K562 (cell line): ENCODE results near the gene ENO3. TPM values are rescaled to one million over a fixed set of nuclear protein-coding genes. Genes with fewer than 3 reads are reported as not detected.

Experiments
- ATAC-seq: fragments of 200-7000 bp; cut with Tn5 transposase; 3 replicates; pipeline ENCODE4 v1.9.1; 2020; ENCODE audit warnings: moderate library complexity
- BruUV-seq: library from RNA; stranded (reverse); fragments of 400-500 nt; replicated peaks from 2 replicates; lab custom pipeline; 2021; lab: Mats Ljungman, UMichigan
- CTCF ChIA-PET: fragments of 300-600 bp; formaldehyde crosslinking; extraction: SDS; loops from one replicate; lab custom pipeline; 2021; ENCODE audit warnings: low intra/inter-chr PET ratio; lab: Yijun Ruan, JAX
- POLR2A ChIA-PET: fragments of 300-600, 350-650 bp; sonication (Branson Sonifier 250); formaldehyde crosslinking; extraction: SDS; loops from one replicate; lab custom pipeline; 2021; ENCODE audit warnings: antibody characterized with exemption, inconsistent platforms; lab: Yijun Ruan, JAX
- DNase-seq, 4 experiments: peaks; one replicate each; pipeline versions ENCODE4 v3.0.0 to v3.0.0-alpha.2; 2011 to 2018; ENCODE audit warnings: low spot score in 3 of 4, mixed read lengths in 3 of 4; ENCODE audit errors: extremely low read depth in 1 of 4
- FAIRE-seq: peaks from 2 replicates; lab custom pipeline; 2011; peaks lifted over from hg19 to GRCh38; lab: Jason Lieb, UNC
- H2AFZ ChIP-seq: 2 replicates; pipeline ENCODE4 v1.6.0; 2011; ENCODE audit warnings: low read depth, low read length, control low read depth, inconsistent platforms
- H3K27ac ChIP-seq: fragments of 200-600 bp; 3 replicates; pipeline ENCODE4 v1.8.0; 2011; ENCODE audit warnings: low read depth, mild to moderate bottlenecking, control low read depth, inconsistent platforms, low read length, moderate library complexity, mixed read lengths; ENCODE audit errors: extremely low read depth
- H3K27me3 ChIP-seq, 2 experiments: fragments of 300-600 bp in 1 of 2; 2 replicates in 1 of 2; 3 replicates in 1 of 2; pipeline versions ENCODE4 v1.6.0 to v1.8.0; 2011; ENCODE audit warnings: inconsistent platforms in 2 of 2, low read length in 2 of 2, mild to moderate bottlenecking in 1 of 2, mixed read lengths in 1 of 2, moderate library complexity in 1 of 2; ENCODE audit not compliant: control insufficient read depth in 2 of 2, insufficient read depth in 2 of 2
- H3K36me3 ChIP-seq: fragments of 300-600 bp; 3 replicates; pipeline ENCODE4 v1.8.0; 2011; ENCODE audit warnings: mild to moderate bottlenecking, low read length, inconsistent platforms; ENCODE audit not compliant: control insufficient read depth, insufficient read depth
- H3K4me1 ChIP-seq, 2 experiments: fragments of 200-600 bp in 1 of 2; replicated peaks in 1 of 2; 2 replicates in 1 of 2; 3 replicates in 1 of 2; pipeline versions ENCODE4 v1.5.1 to v1.8.0; 2011; ENCODE audit warnings: inconsistent platforms in 2 of 2, low read length in 2 of 2, mild to moderate bottlenecking in 1 of 2, mixed read lengths in 1 of 2, moderate library complexity in 1 of 2; ENCODE audit not compliant: control insufficient read depth in 2 of 2, insufficient read depth in 2 of 2
- H3K4me2 ChIP-seq: 2 replicates; pipeline ENCODE4 v1.6.1; 2011; ENCODE audit warnings: low read length, control low read depth, inconsistent platforms, mixed read lengths; ENCODE audit not compliant: insufficient read depth
- H3K4me3 ChIP-seq: fragments of 200-600 bp; sonication (generic), shearing (Covaris generic); 2 replicates; pipeline ENCODE4 v1.5.1; 2016; ENCODE audit warnings: control low read depth, inconsistent platforms
- H3K79me2 ChIP-seq: fragments of 200-600 bp; 3 replicates; pipeline ENCODE4 v1.8.0; 2011; ENCODE audit warnings: low read length, inconsistent platforms; ENCODE audit not compliant: control insufficient read depth, insufficient read depth
- H3K9ac ChIP-seq, 2 experiments: 2 replicates each; pipeline versions ENCODE4 v1.6.0 to v1.6.1; 2011; ENCODE audit warnings: low read depth in 2 of 2, low read length in 2 of 2, control low read depth in 1 of 2, inconsistent platforms in 1 of 2, mild to moderate bottlenecking in 1 of 2, mixed read lengths in 1 of 2; ENCODE audit not compliant: insufficient read depth in 1 of 2
- H3K9me1 ChIP-seq: one replicate; pipeline ENCODE4 v1.6.0; 2011; ENCODE audit warnings: inconsistent platforms, mild to moderate bottlenecking, low read length, moderate library complexity; ENCODE audit not compliant: control insufficient read depth, insufficient read depth
- H3K9me3 ChIP-seq: replicated peaks from 2 replicates; pipeline ENCODE4 v1.5.1; 2011; ENCODE audit warnings: low read depth, low read length, inconsistent platforms; ENCODE audit not compliant: control insufficient read depth, insufficient read depth
- H4K20me1 ChIP-seq: replicated peaks from 2 replicates; pipeline ENCODE4 v1.6.1; 2011; ENCODE audit warnings: low read length, inconsistent platforms, mixed read lengths; ENCODE audit not compliant: control insufficient read depth, insufficient read depth
- CBX8 ChIP-seq: fragments of 200-600 bp; sonication (generic); IDR thresholded peaks from 2 replicates; pipeline ENCODE4 v1.6.1; 2012; ENCODE audit warnings: borderline replicate concordance, mixed run types, low read depth, mild to moderate bottlenecking, moderate library complexity, mixed read lengths, low read length, control low read depth, inconsistent platforms; ENCODE audit not compliant: poor library complexity, severe bottlenecking; ENCODE audit errors: extremely low read depth
- FOXM1 ChIP-seq, 2 experiments: fragments of 450-650 bp in 1 of 2; sonication (generic) in 1 of 2; formaldehyde crosslinking in 1 of 2; IDR thresholded peaks; 2 replicates each; pipeline versions ENCODE4 v1.6.1 to v1.9.0; 2017 to 2022; ENCODE audit warnings: low read depth in 2 of 2, mild to moderate bottlenecking in 2 of 2, missing genetic modification reagents in 1 of 2, moderate library complexity in 1 of 2
- GATAD2A ChIP-seq: fragments of 450-650 bp; IDR thresholded peaks from 2 replicates; pipeline ENCODE4 v1.6.1; 2017
- GTF2B ChIP-seq: IDR thresholded peaks from 2 replicates; pipeline ENCODE4 v1.6.1; 2011; ENCODE audit not compliant: insufficient read length; ENCODE audit errors: extremely low read depth
- KDM4B ChIP-seq, 2 experiments: fragments of 450-650 bp in 1 of 2; sonication (generic) in 1 of 2; IDR thresholded peaks; 2 replicates each; pipeline ENCODE4 v1.6.1; 2016 to 2017; ENCODE audit warnings: borderline replicate concordance in 2 of 2, antibody characterized with exemption in 1 of 2, low read depth in 1 of 2, mild to moderate bottlenecking in 1 of 2
- KLF1 ChIP-seq: fragments of 450-650 bp; IDR thresholded peaks from 2 replicates; pipeline ENCODE4 v1.6.1; 2016; ENCODE audit warnings: missing genetic modification characterization, missing compliant biosample characterization
- MECOM ChIP-seq: fragments of 250-450 bp; sonication (Bioruptor Pico); IDR thresholded peaks from 2 replicates; pipeline ENCODE4 v1.8.0; 2022; ENCODE audit warnings: inconsistent platforms
- NR0B1 ChIP-seq: fragments of 450-650 bp; IDR thresholded peaks from one replicate; pipeline ENCODE4 v1.6.1; 2018; ENCODE audit warnings: mild to moderate bottlenecking, moderate library complexity; ENCODE audit not compliant: partially characterized antibody
- PCBP1 ChIP-seq: fragments of 200-400 bp; formaldehyde crosslinking; IDR thresholded peaks from 2 replicates; pipeline ENCODE4 v1.6.1; 2018; ENCODE audit warnings: mild to moderate bottlenecking, low read depth, low read length; ENCODE audit not compliant: poor library complexity, severe bottlenecking
- RNF2 ChIP-seq: sonication (generic); IDR thresholded peaks from 2 replicates; pipeline ENCODE4 v1.6.1; 2016
- SMARCB1 ChIP-seq: IDR thresholded peaks from 2 replicates; pipeline ENCODE4 v1.6.1; 2011; ENCODE audit warnings: improper control_type of control experiment, low read depth; ENCODE audit not compliant: insufficient read length
- TRIM24 ChIP-seq, 2 experiments: fragments of 450-650 bp; IDR thresholded peaks; 2 replicates each; pipeline ENCODE4 v1.6.1; 2016
- ZKSCAN1 ChIP-seq: fragments of 150-350 bp; IDR thresholded peaks from 2 replicates; pipeline ENCODE4 v1.6.1; 2016; ENCODE audit warnings: low read depth, low read length
- ZNF232 ChIP-seq: sonication (generic); formaldehyde crosslinking; IDR thresholded peaks from 2 replicates; pipeline ENCODE4 v1.8.0; 2022; ENCODE audit warnings: mild to moderate bottlenecking, missing genetic modification reagents
- ZNF589 ChIP-seq: fragments of 200-800 bp; sonication (Bioruptor generic); IDR thresholded peaks from 2 replicates; pipeline ENCODE4 v1.6.1; 2016; ENCODE audit warnings: low read depth, missing genetic modification characterization, missing compliant biosample characterization
- ZNF79 ChIP-seq: fragments of 250-450 bp; sonication (Bioruptor Pico); IDR thresholded peaks from 2 replicates; pipeline ENCODE4 v1.4.0; 2020; ENCODE audit warnings: low read depth, mild to moderate bottlenecking, moderate library complexity
- ZSCAN29 ChIP-seq: fragments of 450-650 bp; IDR thresholded peaks from 2 replicates; pipeline ENCODE4 v1.6.1; 2017
- WGBS: fragments of 100-300 bp; shearing (Covaris generic); methylation state at CpG from one replicate; pipeline ENCODE4 v1.1.6; 2016; ENCODE audit warnings: low coverage, mixed read lengths; ENCODE audit not compliant: insufficient coverage; ENCODE audit errors: missing lambda C conversion rate; 5-methylcytosine and 5-hydroxymethylcytosine counted together
- in situ Hi-C: fragments of 300-500 bp; cut with MboI; formaldehyde crosslinking; loops from 4 replicates; pipeline ENCODE4 v1.15.0; 2018; ENCODE audit warnings: inconsistent platforms, mixed read lengths
- intact Hi-C: fragments of 100-400 bp; cut with micrococcal nuclease; formaldehyde crosslinking; loops from 2 replicates; pipeline ENCODE4 v1.14.2; 2022
- polyA plus RNA-seq, 8 experiments: library from polyadenylated mRNA; depleted of rRNA in 4 of 8; stranded (reverse) in 5 of 8; unstranded in 3 of 8; fragments of >200 nt; fragmentation: Nextera tagmentation in 2 of 8; fragmentation: Illumina TruSeq in 1 of 8; extraction: Ambion mirVana in 2 of 8; extraction: Trizol in 1 of 8; gene quantifications; 2 replicates each; pipeline versions ENCODE4 v1.2.1 to v1.2.3, GENCODE V29; 2011 to 2014; ENCODE audit warnings: inconsistent platforms in 1 of 8, missing spikeins in 1 of 8
- total RNA-seq, 7 experiments: library from RNA; depleted of rRNA in 6 of 7; stranded (reverse); fragments of >200 nt in 6 of 7; fragmentation: Illumina TruSeq in 2 of 7; extraction: Trizol in 2 of 7; gene quantifications; 2 replicates each; pipeline versions ENCODE4 v1.2.1 to v1.2.3, GENCODE V29; 2011 to 2021; ENCODE audit warnings: low replicate concordance in 1 of 7

Gene ENO3
- total and polyA plus RNA-seq, 9 of the 15 experiments (the other 6 are each of a cell fraction or from before 2014, with no cell fraction given), result 5.7 to 17.2 (median 9.9) TPM

GRCh38 chr17:4928881-4929280 is 22.0 kb upstream of the ENO3 start:
- H3K9me3 ChIP-seq, result no peaks in the 10 kb centered on the region
- H3K27ac ChIP-seq, result no peak overlapping the region
- no peaks in the 10 kb centered on the region for H3K9me1 ChIP-seq
- BruUV-seq, result no TSS peak
- POLR2A ChIA-PET, result interaction anchor here (1.9 kb wide), 1 partner anchor 9 kb away, joined by 6 read pairs; no protein-coding TSS in a partner anchor
- H3K4me3 ChIP-seq, result no peak overlapping the region
- no peaks in the 10 kb centered on the region for H4K20me1 ChIP-seq
- WGBS, result 88% methylated on average over 11 of the region's 18 CpGs
- in situ Hi-C loops, result no loop called here
- intact Hi-C loops, result no loop called here
- H3K4me1 ChIP-seq, result peaks cover 0 to 8% of the 10 kb centered on the region in 2 experiments; a peak in 2 of 5 replicates
- no peaks in the 10 kb centered on the region for H3K27me3 ChIP-seq
- no peak overlapping the region for H2AFZ ChIP-seq
- no peak overlapping the region for H3K9ac ChIP-seq
- FAIRE-seq (no peak), DNase-seq (no peak), ATAC-seq (no peak)
- no peaks in the 10 kb centered on the region for H3K79me2 ChIP-seq
- H3K36me3 ChIP-seq, result no peaks in the 10 kb centered on the region
- CTCF ChIA-PET, result no interaction called here
- H3K4me2 ChIP-seq, result no peak overlapping the region
- TF ChIP-seq FOXM1 (IDR thresholded peaks at IDR 0.05; ENCODE audit: low read depth) (no peak), FOXM1 (CRISPR knock-in tag; IDR thresholded peaks at IDR 0.05; ENCODE audit: low read depth) (no peak), ZNF79 (no peak), GATAD2A (no peak), CBX8 (no peak), ZNF232 (CRISPR knock-in tag) (no peak), KLF1 (tag) (no peak), GTF2B (no peak), PCBP1 (no peak), KDM4B (IDR thresholded peaks at IDR 0.05; ENCODE audit: borderline replicate concordance in 2 of 2, low read depth in 1 of 2) (no peak), ZSCAN29 (no peak), TRIM24 (IDR thresholded peaks at IDR 0.05) (no peak), SMARCB1 (no peak), MECOM (no peak), RNF2 (no peak), ZKSCAN1 (no peak), ZNF589 (CRISPR knock-in tag) (no peak), NR0B1 (no peak)
